HUDEP-2 (cell line): ENCODE results near the gene RIMS1.
"Not testable (repeated sequence)": the region's sequence is repeated elsewhere in the genome, so short reads cannot be mapped to it uniquely, and the experiment has no call there.

Experiments
- DNase-seq, 76 experiments: peaks; one replicate each; lab custom pipeline; 2025; ENCODE audit not compliant: unreplicated experiment in 76 of 76; lab: John Stamatoyannopoulos, UW

The RIMS1 gene

GRCh38 chr6:71979911-71980310 lies 93.6 kb downstream of the RIMS1 start:
- DNase-seq, result no peak

DNA sequence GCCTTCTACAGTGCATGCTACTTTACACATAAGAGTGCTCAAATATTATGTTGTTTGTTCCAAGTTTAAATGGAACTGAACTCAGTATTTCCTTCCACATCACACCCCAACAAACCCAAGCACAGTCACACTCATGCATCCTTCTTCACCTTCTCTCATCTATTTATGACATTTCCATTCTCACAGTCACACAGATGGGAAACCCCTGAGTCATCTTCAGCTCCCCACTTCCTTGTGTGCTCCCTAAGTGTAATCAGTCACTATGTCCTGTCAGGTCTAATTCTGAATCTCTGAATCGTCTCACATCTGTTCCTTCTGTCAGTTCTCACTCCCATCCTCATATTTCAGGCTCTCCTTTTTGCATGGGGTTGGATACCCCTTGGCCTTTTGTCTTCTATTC lies 96.0 kb downstream of the RIMS1 start:
- no peak for DNase-seq

GRCh38 chr6:71983131-71983530 lies 96.8 kb downstream of the RIMS1 start:
- DNase-seq, result no peak

DNA sequence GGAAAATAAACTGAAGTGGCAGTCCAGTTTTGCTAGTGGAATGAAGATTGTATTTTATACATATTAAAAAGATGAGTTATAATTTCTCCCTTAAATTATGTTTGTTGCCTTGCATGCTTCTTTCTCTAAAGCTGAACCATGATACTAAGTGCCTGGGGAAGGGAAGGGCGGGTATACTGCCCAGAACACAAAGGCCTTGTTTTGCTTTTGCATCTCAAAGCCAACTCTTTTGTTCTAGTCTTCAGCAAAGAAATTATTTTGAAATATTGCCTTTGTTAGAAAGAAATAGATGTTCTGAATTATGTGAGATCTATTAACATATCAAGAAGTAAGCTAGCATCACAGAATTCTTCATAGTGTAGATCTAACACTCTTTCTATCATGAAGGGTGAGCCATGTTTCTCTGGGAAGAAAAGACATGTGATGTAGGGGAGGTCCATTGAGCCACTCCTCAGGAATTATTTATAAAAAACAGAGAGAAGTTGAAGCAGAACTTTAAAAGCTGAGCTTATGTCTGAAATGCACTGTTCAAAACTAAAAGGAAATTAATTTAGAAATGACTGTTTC lies 108.4 kb downstream of the RIMS1 start:
- DNase-seq, result no peak

DNA sequence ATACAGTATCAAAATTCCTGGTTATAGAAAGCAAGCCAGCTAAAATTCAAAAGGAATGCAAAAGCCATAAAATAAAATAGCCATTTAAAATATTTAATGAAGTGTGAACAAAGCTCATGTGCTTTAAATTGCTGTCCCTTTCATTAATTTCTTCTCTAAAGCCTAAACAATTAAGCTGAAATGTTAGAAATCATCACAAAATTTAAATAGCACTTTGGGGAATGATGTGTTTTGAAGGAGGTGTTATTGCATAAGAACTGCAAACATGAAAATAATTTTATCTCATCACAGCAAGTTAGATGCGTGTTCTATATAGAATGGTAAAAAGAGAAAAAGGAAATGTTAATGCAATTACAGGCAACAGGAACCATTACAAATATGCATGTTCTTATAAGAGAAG lies 111.0 kb downstream of the RIMS1 start:
- DNase-seq, result no peak

DNA sequence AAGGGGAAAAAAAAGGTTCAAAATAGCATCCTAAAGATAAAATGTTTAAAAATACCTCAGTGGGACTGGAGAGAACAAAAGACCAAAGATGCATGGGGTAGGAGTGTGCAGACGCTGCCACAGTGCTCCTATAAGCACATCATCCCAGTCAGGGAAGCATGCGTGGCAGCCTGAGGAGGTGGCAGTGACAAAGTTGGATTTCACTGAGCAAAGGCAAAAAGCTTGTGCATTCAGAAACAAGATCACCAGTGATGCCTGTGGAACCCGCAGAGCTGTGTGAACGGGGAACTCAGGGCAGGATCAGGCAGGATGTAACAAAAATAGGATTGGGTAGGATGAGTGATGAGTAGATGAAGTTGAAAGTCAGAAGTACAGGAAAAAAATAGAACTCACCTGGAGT lies 116.1 kb downstream of the RIMS1 start:
- no peak for DNase-seq

- not testable (repeated sequence) for DNase-seq
Observed at GRCh38 chr6:72006591-72006990, 120.2 kb downstream of the RIMS1 start.

- DNase-seq, result no peak
Observed at GRCh38 chr6:72022830-72023229, 136.5 kb downstream of the RIMS1 start.

DNA sequence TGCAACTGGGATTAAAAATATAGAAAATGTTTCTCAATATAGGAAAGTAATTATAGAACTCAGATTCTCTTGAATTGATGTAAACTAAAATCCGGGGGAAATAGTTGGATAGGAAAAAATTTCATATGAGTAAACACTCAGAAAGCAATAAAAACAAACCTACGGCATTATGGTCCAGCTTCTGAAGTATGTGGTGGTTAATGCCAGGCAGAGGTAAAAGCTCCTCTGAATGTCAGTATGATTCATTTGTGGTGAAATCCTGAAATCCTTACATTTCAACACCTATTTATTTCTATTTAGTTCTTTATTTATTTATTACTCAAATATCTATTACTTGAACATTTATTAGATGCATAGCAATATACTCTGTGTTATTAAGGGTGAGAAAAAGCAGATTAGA lies 145.1 kb downstream of the RIMS1 start:
- no peak for DNase-seq

DNA sequence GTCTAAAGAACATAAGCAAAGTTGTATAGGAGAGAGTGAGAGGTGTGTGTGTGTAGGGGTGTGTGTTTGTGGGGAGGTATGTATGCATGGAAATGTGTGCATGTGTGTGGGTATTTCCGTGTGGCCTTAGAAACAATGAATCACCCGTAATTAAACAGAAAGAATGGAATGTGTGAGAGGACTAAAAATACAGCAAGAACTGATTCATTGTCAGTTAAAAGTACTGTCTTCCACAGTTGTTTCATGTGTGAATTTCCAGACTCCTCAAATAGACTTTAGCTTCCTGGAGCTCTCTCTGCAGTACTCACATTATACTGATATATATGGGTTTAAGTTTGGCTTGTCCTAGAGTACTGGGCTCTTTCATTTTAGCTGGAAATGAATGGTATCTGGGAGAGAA lies 145.7 kb downstream of the RIMS1 start:
- no peak for DNase-seq

DNA sequence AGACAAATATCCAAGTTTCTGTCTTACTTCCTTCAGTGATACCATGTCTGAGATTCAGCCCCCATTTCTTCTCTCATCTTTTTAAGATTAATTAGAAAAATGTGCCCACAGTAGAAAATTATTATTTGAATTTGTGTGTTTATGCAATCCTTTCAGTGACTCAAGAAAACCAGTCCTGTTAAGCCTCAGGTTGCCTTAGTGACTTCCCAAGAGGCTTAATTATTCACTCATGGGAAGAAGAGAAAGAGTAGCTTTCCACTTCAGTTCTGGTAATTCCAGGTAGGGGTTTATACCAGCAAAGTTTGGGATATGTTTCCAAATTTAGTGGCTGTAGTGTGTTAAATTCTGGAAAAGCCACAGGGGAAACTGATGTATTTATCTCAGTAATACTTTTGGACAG lies 149.1 kb downstream of the RIMS1 start:
- no peak for DNase-seq

GRCh38 chr6:72035966-72036365 lies 149.6 kb downstream of the RIMS1 start:
- no peak for DNase-seq

GRCh38 chr6:72037006-72037405 lies 150.7 kb downstream of the RIMS1 start:
- DNase-seq, result no peak

DNA sequence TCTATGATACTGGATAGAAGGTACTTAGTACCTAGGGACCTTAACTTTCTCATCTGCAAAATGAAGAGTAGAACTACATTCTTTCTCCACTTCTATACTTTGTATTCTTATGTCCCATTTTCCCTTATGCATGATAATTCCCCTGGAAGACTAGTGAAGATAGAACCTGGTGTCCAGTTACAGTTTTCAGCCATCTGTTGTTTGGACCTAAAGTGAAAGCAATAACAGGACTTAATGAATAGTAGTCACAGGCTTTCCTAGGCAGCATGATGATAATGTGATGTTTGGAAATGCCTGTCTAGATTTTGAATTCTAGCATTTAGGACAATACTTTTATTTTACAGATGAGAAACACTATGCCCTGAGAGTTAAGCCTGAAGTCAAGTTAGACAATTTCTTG lies 153.8 kb downstream of the RIMS1 start:
- no peak for DNase-seq

GRCh38 chr6:72042088-72042487 lies 155.7 kb downstream of the RIMS1 start:
- no peak for DNase-seq

GRCh38 chr6:72048080-72048479 lies 161.7 kb downstream of the RIMS1 start:
- DNase-seq, result no peak

DNA sequence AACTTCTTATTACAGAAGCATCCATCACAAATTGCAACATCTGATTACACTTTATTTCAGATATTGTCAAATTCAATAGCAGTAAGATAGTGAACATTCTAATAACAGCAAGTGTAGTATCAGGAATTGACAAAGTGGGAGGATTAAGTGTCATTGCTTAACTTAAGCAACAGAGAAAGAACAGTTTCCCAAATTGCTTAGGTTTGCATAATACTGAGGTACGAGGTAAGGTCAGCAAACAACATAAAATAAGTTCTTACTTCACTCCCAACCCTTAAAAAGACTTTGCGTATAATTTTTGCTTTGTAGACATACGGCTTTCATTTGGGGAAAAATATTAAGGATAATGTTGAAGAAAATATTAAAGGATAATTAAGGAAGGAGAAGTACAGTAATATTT lies 163.0 kb downstream of the RIMS1 start:
- no peak for DNase-seq

DNA sequence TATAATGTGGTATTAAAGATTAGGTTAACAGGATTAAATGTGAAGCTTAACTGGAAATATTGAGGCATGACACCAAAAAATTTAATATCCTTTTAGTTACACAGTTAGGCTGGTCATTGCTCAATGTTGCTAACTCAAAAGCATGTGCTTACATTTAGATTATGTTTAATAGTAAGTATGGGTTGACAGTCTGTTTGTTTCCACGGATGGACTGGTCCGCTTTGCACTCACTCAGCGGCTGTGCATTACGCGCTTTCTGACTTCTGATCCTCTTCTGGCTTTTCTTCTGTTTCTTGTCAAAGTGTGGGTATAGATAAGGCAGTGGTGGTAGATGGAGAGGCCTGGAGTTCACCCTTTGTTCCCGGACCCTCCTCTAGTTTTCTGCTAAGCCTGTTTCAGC lies 174.9 kb downstream of the RIMS1 start:
- DNase-seq, result no peak

- no peak for DNase-seq
Observed at GRCh38 chr6:72064399-72064975, 178.1 kb downstream of the RIMS1 start.

DNA sequence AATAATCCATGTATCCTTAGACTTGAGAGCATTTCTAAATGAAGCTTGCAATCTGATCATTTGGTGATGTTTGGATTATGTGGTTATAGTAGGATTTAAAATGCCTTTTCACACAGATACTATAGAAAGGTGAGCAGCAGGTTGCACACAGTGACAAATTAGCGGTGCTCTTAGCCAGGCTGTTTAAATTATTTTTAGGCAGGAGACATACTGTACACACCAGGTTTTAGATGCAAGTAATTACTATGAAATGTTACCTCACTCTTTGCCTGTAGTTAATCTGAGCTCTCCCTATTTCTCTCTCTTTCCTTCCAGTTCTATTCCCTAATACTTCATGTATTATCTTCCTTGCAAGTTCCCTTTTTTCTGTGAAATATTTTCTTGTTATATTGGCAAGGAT lies 191.7 kb downstream of the RIMS1 start:
- DNase-seq, result no peak

GRCh38 chr6:72080260-72080941 lies 194.1 kb downstream of the RIMS1 start:
- DNase-seq, result no peak

- DNase-seq, result no peak
Observed at GRCh38 chr6:72081871-72082270, 195.5 kb downstream of the RIMS1 start.
